Astrocyte of the cerebellum (primary cell): ENCODE data around the gene VPS13D.

Experiments
- DNase-seq: peaks from one replicate; pipeline ENCODE4 v3.0.0-alpha.2; 2011; ENCODE audit warnings: low read depth
- H3K4me3 ChIP-seq: 2 replicates; pipeline ENCODE4 v1.5.1; 2011; ENCODE audit warnings: mild to moderate bottlenecking, low read depth, low read length, moderate library complexity
- CTCF ChIP-seq: IDR thresholded peaks from 2 replicates; pipeline ENCODE4 v1.5.1; 2012; ENCODE audit warnings: low read length, low read depth, moderate library complexity, mild to moderate bottlenecking; ENCODE audit errors: missing control alignments
- in situ Hi-C: cut with HindIII; loops from 2 replicates; pipeline ENCODE4 v1.10.0; 2017; ENCODE audit warnings: low sequenced_read_pairs

Gene VPS13D

GRCh38 chr1:12245733-12246132 lies 15.9 kb downstream of the VPS13D start:
- in situ Hi-C loops: no loop called here
- DNase-seq: no peak
- H3K4me3 ChIP-seq: no peak overlapping the region
- no peak for TF ChIP-seq CTCF

- DNase-seq: no peak
- H3K4me3 ChIP-seq: no peak overlapping the region
- no peak for TF ChIP-seq CTCF
- in situ Hi-C loops: no loop called here
Measured at GRCh38 chr1:12246584-12246983, 16.8 kb downstream of the VPS13D start.

- no peak overlapping the region for H3K4me3 ChIP-seq
- in situ Hi-C loops: no loop called here
- no peak for DNase-seq
- TF ChIP-seq CTCF: no peak
Measured at GRCh38 chr1:12249181-12249580, 19.4 kb downstream of the VPS13D start.

GRCh38 chr1:12249748-12250147 lies 19.9 kb downstream of the VPS13D start:
- H3K4me3 ChIP-seq: no peak overlapping the region
- in situ Hi-C loops: no loop called here
- no peak for TF ChIP-seq CTCF
- DNase-seq: no peak

- no peak overlapping the region for H3K4me3 ChIP-seq
- peak; percentile 39 for DNase-seq
- TF ChIP-seq CTCF: no peak
- in situ Hi-C loops: no loop called here
Measured at GRCh38 chr1:12251442-12251841, 21.6 kb downstream of the VPS13D start.

- no peak for DNase-seq
- in situ Hi-C loops: no loop called here
- no peak overlapping the region for H3K4me3 ChIP-seq
- TF ChIP-seq CTCF: no peak
Measured at GRCh38 chr1:12255913-12256312, 26.1 kb downstream of the VPS13D start.

GRCh38 chr1:12258272-12258671 lies 28.4 kb downstream of the VPS13D start:
- TF ChIP-seq CTCF: no peak
- H3K4me3 ChIP-seq: no peak overlapping the region
- in situ Hi-C loops: no loop called here
- DNase-seq: no peak
